Ascending aorta (tissue), 2 donors: Measurements from ENCODE around the gene KAT7. TPM values are rescaled to one million over a fixed set of nuclear protein-coding genes. Genes with fewer than 3 reads are reported as not detected.
A peak's percentile ranks its signal among the peaks of the same experiment; 100 is the strongest.

Experiments used
- DNase-seq, 2 donors: peaks; one replicate each; pipeline ENCODE4 v3.0.0-alpha.2; 2019; ENCODE audit warnings: low spot score in 2 of 2
- H3K27ac ChIP-seq, 2 donors: fragments of 200-600 bp; sonication (generic); one replicate each; pipeline ENCODE4 v1.5.1; 2016 to 2017; ENCODE audit warnings: mild to moderate bottlenecking in 1 of 2
- H3K27me3 ChIP-seq: fragments of 200-600 bp; sonication (generic); one replicate; pipeline ENCODE4 v1.5.1; 2017
- H3K36me3 ChIP-seq, 2 donors: fragments of 200-600 bp; sonication (generic); one replicate each; pipeline ENCODE4 v1.5.1; 2016
- H3K4me1 ChIP-seq, 2 donors: fragments of 200-600 bp; sonication (generic); one replicate each; pipeline ENCODE4 v1.5.1; 2016 to 2017; ENCODE audit warnings: mild to moderate bottlenecking in 1 of 2
- H3K4me3 ChIP-seq, 2 donors: fragments of 200-600 bp; sonication (generic); one replicate each; pipeline ENCODE4 v1.5.1; 2016 to 2017; ENCODE audit warnings: mild to moderate bottlenecking in 1 of 2
- H3K9me3 ChIP-seq, 2 donors: fragments of 200-600 bp; sonication (generic); one replicate each; pipeline ENCODE4 v1.5.1; 2016
- CTCF ChIP-seq, 3 experiments: fragments of 200-600 bp in 2 of 3; fragments of 450-650 bp in 1 of 3; sonication (generic) in 2 of 3; IDR thresholded peaks; one replicate each; pipeline ENCODE4 v1.5.1; 2016 to 2019; ENCODE audit warnings: antibody characterized with exemption in 3 of 3, mild to moderate bottlenecking in 1 of 3, moderate library complexity in 1 of 3
- intact Hi-C: fragments of 100-400 bp; cut with DNase I; formaldehyde crosslinking; loops from one replicate; pipeline ENCODE4 v1.15.1; 2023
- total RNA-seq: library from RNA; depleted of rRNA; stranded (reverse); fragments of >200 nt; gene quantifications from one replicate; pipeline ENCODE4 v1.1.0, GENCODE V29; 2016

KAT7 gene
- total RNA-seq, 1 donor from 2014 or later: 46.6 TPM

GRCh38 chr17:49850218-49850610, 61.7 kb downstream of the KAT7 start:
- no peak for TF ChIP-seq CTCF (IDR thresholded peaks at IDR 0.05)
- DNase-seq: no peak
- Histone ChIP-seq H3K4me1 (peaks cover 9 to 15% of the 10 kb centered on the region in 2 donors), H3K4me3 (peak overlapping the region; percentile 74 to 77), H3K27ac (no peak overlapping the region), H3K9me3 (no peaks in the 10 kb centered on the region), H3K36me3 (no peaks in the 10 kb centered on the region), H3K27me3 (no peaks in the 10 kb centered on the region)
- intact Hi-C loops: loop anchor here (2.0 kb wide), 2 partner anchors 37 to 143 kb away; partner anchors contain the start of gene SLC35B1

GRCh38 chr17:49850772-49851386, 62.4 kb downstream of the KAT7 start:
- DNase-seq: peak in 1 of 2 donors; percentile 68
- TF ChIP-seq CTCF (IDR thresholded peaks at IDR 0.05): peak in 1 of 3 experiments; percentile 3
- H3K27ac ChIP-seq: peak overlapping the region in 1 of 2 donors; percentile 29

GRCh38 chr17:49851387-49852291, 63.2 kb downstream of the KAT7 start:
- peak in 1 of 2 donors; percentile 85 for DNase-seq

More at GRCh38 chr17:49850772-49851386, 62.4 kb downstream of the KAT7 start:
- Histone ChIP-seq H3K27me3 (no peaks in the 10 kb centered on the region), H3K36me3 (no peaks in the 10 kb centered on the region), H3K4me1 (peaks cover 2 to 9% of the 10 kb centered on the region in 2 donors), H3K9me3 (no peaks in the 10 kb centered on the region), H3K4me3 (peak overlapping the region; percentile 74 to 77)
- intact Hi-C loops: loop anchor here (1.0 to 2.0 kb wide), 3 partner anchors 38 to 283 kb away; partner anchors contain the start of gene SLC35B1

GRCh38 chr17:49853470-49854015, 65.1 kb downstream of the KAT7 start:
- DNase-seq: no peak
- Histone ChIP-seq H3K36me3 (no peaks in the 10 kb centered on the region), H3K27ac (no peak overlapping the region), H3K4me1 (peaks cover 0 to 6% of the 10 kb centered on the region in 2 donors), H3K4me3 (no peak overlapping the region), H3K27me3 (no peaks in the 10 kb centered on the region), H3K9me3 (no peaks in the 10 kb centered on the region)
- intact Hi-C loops: no loop called here
- no peak for TF ChIP-seq CTCF (IDR thresholded peaks at IDR 0.05)

More at GRCh38 chr17:49851387-49852291, 63.2 kb downstream of the KAT7 start:
- H3K4me3 ChIP-seq: peak overlapping the region; percentile 74 to 77
- H3K27me3 ChIP-seq: no peaks in the 10 kb centered on the region
- peak; percentile 68 to 93 (median 88) for TF ChIP-seq CTCF (IDR thresholded peaks at IDR 0.05)
- no peaks in the 10 kb centered on the region for H3K9me3 ChIP-seq
- H3K27ac ChIP-seq: peak overlapping the region; percentile 29 to 37
- H3K4me1 ChIP-seq: peaks cover 0 to 6% of the 10 kb centered on the region in 2 donors
- intact Hi-C loops: loop anchor here (1.0 to 2.0 kb wide), 3 partner anchors 39 to 283 kb away; partner anchors contain the start of gene SLC35B1
- no peaks in the 10 kb centered on the region for H3K36me3 ChIP-seq

- H3K27ac ChIP-seq: no peak overlapping the region
- no peaks in the 10 kb centered on the region for H3K9me3 ChIP-seq
- no peak for TF ChIP-seq CTCF (IDR thresholded peaks at IDR 0.05)
- no peaks in the 10 kb centered on the region for H3K27me3 ChIP-seq
- H3K4me3 ChIP-seq: no peak overlapping the region
- peaks cover 0 to 6% of the 10 kb centered on the region in 2 donors for H3K4me1 ChIP-seq
- no peak for DNase-seq
- H3K36me3 ChIP-seq: no peaks in the 10 kb centered on the region
- intact Hi-C loops: no loop called here
These were observed 65.6 kb downstream of the KAT7 start for GRCh38 chr17:49854126-49854525.
